ENCODE measurements around the gene ALLC. TPM values are rescaled to one million over a fixed set of nuclear protein-coding genes. Genes with fewer than 3 reads are reported as not detected.

The ALLC gene
- total and polyA plus RNA-seq, 2 experiments from 2014 or later = not detected

- TF ChIP-seq ZNF462 (CRISPR knock-in tag; IDR thresholded peaks at IDR 0.05) = no peak
- TF ChIP-seq NANOG (IDR thresholded peaks at IDR 0.05; ENCODE audit: borderline replicate concordance) = no peak
- TF ChIP-seq ZNF331 (CRISPR knock-in tag; IDR thresholded peaks at IDR 0.05; ENCODE audit: low read depth) = no peak
- no peak for TF ChIP-seq JUNB (IDR thresholded peaks at IDR 0.05; ENCODE audit: unreplicated experiment)
- no peak for TF ChIP-seq CTCF (conservative IDR thresholded peaks at IDR 0.05; ENCODE audit: low read depth in 2 of 2)
- no peak for TF ChIP-seq ETS1 (IDR thresholded peaks at IDR 0.05)
- no peak for TF ChIP-seq STAT1 (IDR thresholded peaks at IDR 0.05; ENCODE audit: unreplicated experiment)
- TF ChIP-seq POLR2AphosphoS5 (IDR thresholded peaks at IDR 0.05; ENCODE audit: low read depth) = no peak
- TF ChIP-seq REST (IDR thresholded peaks at IDR 0.05; ENCODE audit: unreplicated experiment) = no peak
- TF ChIP-seq ZNF114 (CRISPR knock-in tag; IDR thresholded peaks at IDR 0.05) = no peak
- TF ChIP-seq EZH2phosphoT487 (IDR thresholded peaks at IDR 0.05; ENCODE audit: unreplicated experiment) = no peak
Measured at GRCh38 chr2:3667151-3667631, 9.2 kb downstream of the ALLC start (continued).

All from GM23338 (cell line).